HCT116 (cell line): ENCODE results near the gene CCBE1. TPM values are rescaled to one million over a fixed set of nuclear protein-coding genes. Genes with fewer than 3 reads are reported as not detected.

ENCODE experiments used
- ATAC-seq: fragments of 200-7000 bp; cut with Tn5 transposase; 2 replicates; pipeline ENCODE4 v1.9.1; 2020; ENCODE audit warnings: mild to moderate bottlenecking, moderate library complexity
- BruUV-seq: library from RNA; stranded (reverse); fragments of 400-500 nt; replicated peaks from 2 replicates; lab custom pipeline; 2021; lab: Mats Ljungman, UMichigan
- CTCF ChIA-PET: fragments of 300-600 bp; sonication (Branson Sonifier 250); formaldehyde crosslinking; loops from one replicate; lab custom pipeline; 2021; ENCODE audit warnings: antibody characterized with exemption; lab: Charles Lee
- POLR2A ChIA-PET: fragments of 300-600, 350-600 bp; sonication (Branson Sonifier 250); formaldehyde crosslinking; loops from one replicate; lab custom pipeline; 2021; ENCODE audit warnings: antibody characterized with exemption; lab: Charles Lee
- RAD21 ChIA-PET, 2 experiments: fragments of 300-600 bp; sonication (Branson Sonifier 250); formaldehyde crosslinking; loops; one replicate each; lab custom pipeline; 2023; ENCODE audit warnings: low total read pairs in 2 of 2; ENCODE audit not compliant: uncharacterized antibody in 2 of 2, unreplicated experiment in 2 of 2, low non-redundant PET in 1 of 2; lab: Charles Lee
- DNase-seq: peaks from one replicate; pipeline ENCODE4 v3.0.0-alpha.2; 2010; ENCODE audit warnings: low read depth, low spot score
- H2AFZ ChIP-seq: fragments of 200-600 bp; shearing (Covaris generic), sonication (generic); 2 replicates; pipeline ENCODE4 v1.6.1; 2017; ENCODE audit warnings: low read depth, mixed run types, mixed read lengths, antibody characterized with exemption, low read length; ENCODE audit not compliant: poor library complexity, severe bottlenecking
- H3K27ac ChIP-seq: 2 replicates; pipeline ENCODE4 v1.5.1; 2012; ENCODE audit warnings: low read depth, low read length
- H3K27me3 ChIP-seq: fragments of 200-600 bp; sonication (generic); 2 replicates; pipeline ENCODE4 v1.6.1; 2016; ENCODE audit warnings: mixed run types, low read length, mixed read lengths; ENCODE audit not compliant: insufficient read depth
- H3K36me3 ChIP-seq, 2 experiments: fragments of 200-500 bp in 1 of 2; fragments of 200-600 bp in 1 of 2; sonication (Bioruptor generic) in 1 of 2; sonication (generic) in 1 of 2; 2 replicates each; pipeline versions ENCODE4 v1.5.1 to v1.6.1; 2014 to 2016; ENCODE audit warnings: low read length in 2 of 2, inconsistent platforms in 1 of 2, mixed read lengths in 1 of 2, mixed run types in 1 of 2; ENCODE audit not compliant: insufficient read depth in 2 of 2, control insufficient read depth in 1 of 2
- H3K4me1 ChIP-seq, 2 experiments: fragments of 200-600 bp in 1 of 2; sonication (generic) in 1 of 2; 2 replicates each; pipeline versions ENCODE4 v1.5.1 to v1.6.1; 2012 to 2017; ENCODE audit warnings: low read length in 2 of 2, inconsistent platforms in 1 of 2, mild to moderate bottlenecking in 1 of 2, mixed read lengths in 1 of 2, mixed run types in 1 of 2, moderate library complexity in 1 of 2; ENCODE audit not compliant: insufficient read depth in 2 of 2, control insufficient read depth in 1 of 2
- H3K4me2 ChIP-seq: fragments of 200-600 bp; sonication (generic); 2 replicates; pipeline ENCODE4 v1.6.1; 2017; ENCODE audit warnings: mixed run types, low read length, mixed read lengths
- H3K4me3 ChIP-seq, 2 experiments: fragments of 200-600 bp in 1 of 2; sonication (generic) in 1 of 2; replicated peaks in 1 of 2; 2 replicates each; pipeline ENCODE4 v1.5.1; 2011 to 2016; ENCODE audit warnings: low read length in 2 of 2, control low read depth in 1 of 2, low read depth in 1 of 2, mild to moderate bottlenecking in 1 of 2, mixed read lengths in 1 of 2, mixed run types in 1 of 2
- H3K79me2 ChIP-seq: fragments of 200-600 bp; sonication (generic); 2 replicates; pipeline ENCODE4 v1.6.1; 2017; ENCODE audit warnings: mild to moderate bottlenecking, mixed run types, low read length, moderate library complexity, mixed read lengths; ENCODE audit not compliant: insufficient read depth
- H3K9ac ChIP-seq: fragments of 200-600 bp; sonication (generic); 2 replicates; pipeline ENCODE4 v1.6.1; 2016; ENCODE audit warnings: low read length, mixed read lengths
- H3K9me2 ChIP-seq: fragments of 200-600 bp; sonication (generic), shearing (Covaris generic); 2 replicates; pipeline ENCODE4 v1.6.1; 2017; ENCODE audit warnings: mixed run types, mild to moderate bottlenecking, moderate library complexity; ENCODE audit not compliant: insufficient read depth
- H3K9me3 ChIP-seq, 2 experiments: fragments of 200-500 bp in 1 of 2; fragments of 200-600 bp in 1 of 2; sonication (Bioruptor generic) in 1 of 2; sonication (generic) in 1 of 2; 2 replicates each; pipeline ENCODE4 v1.6.1; 2014 to 2017; ENCODE audit warnings: low read length in 2 of 2, mixed read lengths in 2 of 2, inconsistent platforms in 1 of 2, low read depth in 1 of 2, mild to moderate bottlenecking in 1 of 2, mixed run types in 1 of 2, moderate library complexity in 1 of 2; ENCODE audit not compliant: control insufficient read depth in 1 of 2, insufficient read depth in 1 of 2
- H4K20me1 ChIP-seq: fragments of 200-600 bp; sonication (generic), shearing (Covaris generic); 2 replicates; pipeline ENCODE4 v1.6.1; 2017; ENCODE audit warnings: mixed run types, mild to moderate bottlenecking, moderate library complexity; ENCODE audit not compliant: insufficient read depth
- CBX3 ChIP-seq: IDR thresholded peaks from 2 replicates; pipeline ENCODE4 v1.6.1; 2012; ENCODE audit warnings: low read depth
- CEBPB ChIP-seq: IDR thresholded peaks from 2 replicates; pipeline ENCODE4 v1.6.1; 2012; ENCODE audit warnings: low read depth
- CTCF ChIP-seq, 3 experiments: fragments of 200-600 bp in 1 of 3; sonication (generic) in 1 of 3; IDR thresholded peaks in 2 of 3; conservative IDR thresholded peaks in 1 of 3; 2 replicates each; pipeline ENCODE4 v1.5.1; 2012 to 2017; ENCODE audit warnings: low read depth in 2 of 3, low read length in 2 of 3, antibody characterized with exemption in 1 of 3, borderline replicate concordance in 1 of 3, control low read depth in 1 of 3, mild to moderate bottlenecking in 1 of 3, mixed read lengths in 1 of 3, mixed run types in 1 of 3, moderate library complexity in 1 of 3; ENCODE audit not compliant: insufficient read depth in 1 of 3
- EGR1 ChIP-seq: IDR thresholded peaks from 2 replicates; pipeline ENCODE4 v1.6.1; 2012; ENCODE audit warnings: low read depth
- EZH2 ChIP-seq: fragments of 200-600 bp; sonication (generic); IDR thresholded peaks from 2 replicates; pipeline ENCODE4 v1.6.1; 2017; ENCODE audit warnings: antibody characterized with exemption, mixed run types
- EZH2phosphoT487 ChIP-seq: fragments of 200-600 bp; IDR thresholded peaks from 2 replicates; pipeline ENCODE4 v1.6.1; 2018; ENCODE audit warnings: antibody characterized with exemption, borderline replicate concordance
- FOSL1 ChIP-seq: IDR thresholded peaks from 2 replicates; pipeline ENCODE4 v1.6.1; 2012; ENCODE audit warnings: low read depth
- POLR2AphosphoS5 ChIP-seq: IDR thresholded peaks from 2 replicates; pipeline ENCODE4 v1.6.1; 2011; ENCODE audit warnings: mild to moderate bottlenecking, low read depth, low read length, moderate library complexity
- RAD21 ChIP-seq: IDR thresholded peaks from 2 replicates; pipeline ENCODE4 v1.6.1; 2012; ENCODE audit warnings: low read depth, mild to moderate bottlenecking
- REST ChIP-seq: IDR thresholded peaks from 2 replicates; pipeline ENCODE4 v1.6.1; 2012; ENCODE audit warnings: low read depth
- SIN3A ChIP-seq: IDR thresholded peaks from 2 replicates; pipeline ENCODE4 v1.6.1; 2012; ENCODE audit warnings: low read depth
- SRF ChIP-seq: IDR thresholded peaks from 2 replicates; pipeline ENCODE4 v1.6.1; 2012; ENCODE audit warnings: low read depth
- YY1 ChIP-seq: IDR thresholded peaks from 2 replicates; pipeline ENCODE4 v1.6.1; 2011; ENCODE audit warnings: low read length, low read depth, moderate library complexity, mild to moderate bottlenecking; ENCODE audit not compliant: insufficient replicate concordance; ENCODE audit errors: extremely low read depth
- ZNF274 ChIP-seq: fragments of 200-500 bp; sonication (Bioruptor generic); IDR thresholded peaks from 2 replicates; pipeline ENCODE4 v1.6.1; 2014; ENCODE audit warnings: mild to moderate bottlenecking, low read depth, low read length, inconsistent platforms
- intact Hi-C: fragments of 100-400 bp; cut with micrococcal nuclease; formaldehyde crosslinking; loops from 2 replicates; pipeline ENCODE4 v1.10.0; 2022
- total RNA-seq: library from RNA; stranded (reverse); gene quantifications from one replicate; pipeline ENCODE4 v1.2.1, GENCODE V29; 2021; ENCODE audit not compliant: unreplicated experiment
- TF ChIP-seq, protein P1 (sequence below): IDR thresholded peaks from 2 replicates; pipeline ENCODE4 v1.6.1; 2012
- TF ChIP-seq, protein P2 (sequence below): IDR thresholded peaks from 2 replicates; pipeline ENCODE4 v1.6.1; 2011; ENCODE audit warnings: mild to moderate bottlenecking, low read length, moderate library complexity; ENCODE audit not compliant: insufficient replicate concordance; ENCODE audit errors: extremely low read depth
- TF ChIP-seq, protein P3 (sequence below): IDR thresholded peaks from 2 replicates; pipeline ENCODE4 v1.6.1; 2012

Gene CCBE1
- total RNA-seq, 1 experiment from 2014 or later, result 0.84 TPM

DNA sequence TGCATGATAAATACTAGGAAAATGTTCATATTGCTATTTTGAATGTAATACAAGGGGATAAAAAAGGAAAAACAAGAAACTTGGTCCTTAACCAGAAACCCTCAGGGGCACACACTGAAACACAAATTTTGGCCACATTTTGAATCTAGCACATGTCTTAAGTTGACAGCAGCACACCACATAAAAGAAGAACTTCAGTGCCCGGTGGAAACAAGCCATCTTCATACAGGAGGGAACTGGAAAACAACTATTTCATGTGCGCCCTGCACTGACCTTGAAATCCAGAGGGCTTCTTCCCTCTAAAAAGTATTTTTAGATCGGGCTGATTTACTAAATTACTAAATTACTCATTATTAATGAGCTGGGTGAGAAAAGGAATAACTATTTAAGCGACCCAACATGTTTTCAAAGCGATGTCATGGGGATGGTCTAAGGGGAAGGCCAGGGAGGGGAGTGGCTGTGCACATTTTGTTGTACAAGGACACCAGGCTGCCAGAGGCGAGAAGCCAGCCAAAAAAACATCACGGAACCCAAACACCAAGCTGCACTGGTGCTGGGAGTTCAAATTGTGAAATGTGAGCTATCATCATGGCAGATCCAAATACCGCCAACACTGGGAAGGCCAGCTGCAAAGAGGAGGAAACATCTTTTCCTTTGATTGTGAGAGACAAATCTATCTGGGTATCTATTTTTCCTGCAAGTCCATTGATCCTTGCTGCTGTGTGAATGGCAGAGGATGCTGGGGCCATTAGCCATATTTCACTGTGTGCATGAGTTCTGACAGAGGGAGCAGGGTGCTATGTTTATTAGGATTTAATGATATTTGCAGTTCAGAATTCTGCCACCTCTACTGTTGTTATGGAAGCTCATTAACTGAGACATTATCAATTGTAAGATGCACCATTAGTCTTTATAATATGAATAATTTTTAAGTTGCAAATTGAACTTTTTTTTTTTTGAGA, 187.5 kb downstream of the CCBE1 start:
- Histone ChIP-seq H2AFZ (no peak overlapping the region), H3K4me2 (no peak overlapping the region), H3K36me3 (no peaks in the 10 kb centered on the region), H3K9ac (no peak overlapping the region), H3K4me3 (no peak overlapping the region), H3K27ac (no peak overlapping the region), H3K27me3 (peaks cover 51% of the 10 kb centered on the region), H4K20me1 (no peaks in the 10 kb centered on the region), H3K4me1 (no peaks in the 10 kb centered on the region), H3K79me2 (no peaks in the 10 kb centered on the region), H3K9me2 (no peaks in the 10 kb centered on the region), H3K9me3 (no peaks in the 10 kb centered on the region)
- POLR2A ChIA-PET, result no interaction called here
- intact Hi-C loops, result no loop called here
- DNase-seq, result no peak
- CTCF ChIA-PET, result interaction anchor here (1.0 kb wide), 1 partner anchor 122 kb away, joined by 3 read pairs; no protein-coding TSS in a partner anchor
- BruUV-seq, result no TSS peak
- RAD21 ChIA-PET, result no interaction called here
- TF ChIP-seq YY1 (no peak), FOSL1 (no peak), CTCF (IDR thresholded peaks at IDR 0.05 in 2 of 3, conservative IDR thresholded peaks at IDR 0.05 in 1 of 3; ENCODE audit: borderline replicate concordance in 1 of 3, insufficient read depth in 1 of 3, low read depth in 2 of 3, low read length in 2 of 3) (no peak), CBX3 (no peak), ZNF274 (no peak), RAD21 (no peak), CEBPB (no peak), EGR1 (no peak), REST (no peak), POLR2AphosphoS5 (no peak), SRF (no peak), SIN3A (no peak), EZH2phosphoT487 (no peak), EZH2 (no peak)
- TF ChIP-seq, protein P1, sequence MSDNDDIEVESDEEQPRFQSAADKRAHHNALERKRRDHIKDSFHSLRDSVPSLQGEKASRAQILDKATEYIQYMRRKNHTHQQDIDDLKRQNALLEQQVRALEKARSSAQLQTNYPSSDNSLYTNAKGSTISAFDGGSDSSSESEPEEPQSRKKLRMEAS, result no peak
- TF ChIP-seq, protein P2, sequence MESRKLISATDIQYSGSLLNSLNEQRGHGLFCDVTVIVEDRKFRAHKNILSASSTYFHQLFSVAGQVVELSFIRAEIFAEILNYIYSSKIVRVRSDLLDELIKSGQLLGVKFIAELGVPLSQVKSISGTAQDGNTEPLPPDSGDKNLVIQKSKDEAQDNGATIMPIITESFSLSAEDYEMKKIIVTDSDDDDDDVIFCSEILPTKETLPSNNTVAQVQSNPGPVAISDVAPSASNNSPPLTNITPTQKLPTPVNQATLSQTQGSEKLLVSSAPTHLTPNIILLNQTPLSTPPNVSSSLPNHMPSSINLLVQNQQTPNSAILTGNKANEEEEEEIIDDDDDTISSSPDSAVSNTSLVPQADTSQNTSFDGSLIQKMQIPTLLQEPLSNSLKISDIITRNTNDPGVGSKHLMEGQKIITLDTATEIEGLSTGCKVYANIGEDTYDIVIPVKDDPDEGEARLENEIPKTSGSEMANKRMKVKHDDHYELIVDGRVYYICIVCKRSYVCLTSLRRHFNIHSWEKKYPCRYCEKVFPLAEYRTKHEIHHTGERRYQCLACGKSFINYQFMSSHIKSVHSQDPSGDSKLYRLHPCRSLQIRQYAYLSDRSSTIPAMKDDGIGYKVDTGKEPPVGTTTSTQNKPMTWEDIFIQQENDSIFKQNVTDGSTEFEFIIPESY, result no peak
- TF ChIP-seq, protein P3, sequence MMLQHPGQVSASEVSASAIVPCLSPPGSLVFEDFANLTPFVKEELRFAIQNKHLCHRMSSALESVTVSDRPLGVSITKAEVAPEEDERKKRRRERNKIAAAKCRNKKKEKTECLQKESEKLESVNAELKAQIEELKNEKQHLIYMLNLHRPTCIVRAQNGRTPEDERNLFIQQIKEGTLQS, result no peak
- no peak for ATAC-seq
